DND-41 (cell line): ENCODE data around the gene KCNAB1.

Experiments used
- ATAC-seq: fragments of 200-7000 bp; cut with Tn5 transposase; 3 replicates; pipeline ENCODE4 v1.9.1; 2021; ENCODE audit warnings: low read depth; ENCODE audit not compliant: insufficient read depth
- DNase-seq: peaks from one replicate; pipeline ENCODE4 v3.0.0-alpha.2; 2020
- H2AFZ ChIP-seq: 2 replicates; pipeline ENCODE4 v1.6.0; 2012; ENCODE audit warnings: low read depth, low read length
- H3K27ac ChIP-seq: 2 replicates; pipeline ENCODE4 v1.5.1; 2012; ENCODE audit warnings: low read length, inconsistent platforms
- H3K27me3 ChIP-seq: fragments of 200-600 bp; sonication (generic); 2 replicates; pipeline ENCODE4 v1.6.0; 2012; ENCODE audit warnings: low read length, mild to moderate bottlenecking, inconsistent platforms; ENCODE audit not compliant: insufficient read depth, poor library complexity
- H3K36me3 ChIP-seq: 2 replicates; pipeline ENCODE4 v1.5.1; 2012; ENCODE audit warnings: low read length, inconsistent platforms; ENCODE audit not compliant: insufficient read depth
- H3K4me1 ChIP-seq: 2 replicates; pipeline ENCODE4 v1.5.1; 2012; ENCODE audit warnings: mild to moderate bottlenecking, low read length; ENCODE audit not compliant: insufficient read depth
- H3K4me2 ChIP-seq: 2 replicates; pipeline ENCODE4 v1.6.0; 2012; ENCODE audit warnings: mild to moderate bottlenecking, moderate library complexity, low read length, inconsistent platforms; ENCODE audit not compliant: insufficient read depth
- H3K4me3 ChIP-seq, 2 experiments: fragments of 200-600 bp in 1 of 2; shearing (Covaris generic) in 1 of 2; 2 replicates each; pipeline ENCODE4 v1.5.1; 2012 to 2016; ENCODE audit warnings: inconsistent platforms in 2 of 2, low read length in 2 of 2, mild to moderate bottlenecking in 2 of 2, low read depth in 1 of 2, moderate library complexity in 1 of 2
- H3K79me2 ChIP-seq: 2 replicates; pipeline ENCODE4 v1.6.0; 2012; ENCODE audit warnings: low read length, inconsistent platforms; ENCODE audit not compliant: insufficient read depth
- H3K9ac ChIP-seq: 2 replicates; pipeline ENCODE4 v1.6.0; 2012; ENCODE audit warnings: low read depth, mild to moderate bottlenecking, inconsistent platforms, low read length, moderate library complexity
- H3K9me3 ChIP-seq: 2 replicates; pipeline ENCODE4 v1.5.1; 2012; ENCODE audit warnings: low read length, moderate library complexity, mild to moderate bottlenecking, inconsistent platforms; ENCODE audit not compliant: insufficient read depth, severe bottlenecking
- H4K20me1 ChIP-seq: 2 replicates; pipeline ENCODE4 v1.6.0; 2012; ENCODE audit warnings: low read length; ENCODE audit not compliant: insufficient read depth
- EZH2 ChIP-seq: IDR thresholded peaks from 3 replicates; pipeline ENCODE4 v1.6.1; 2012; ENCODE audit warnings: borderline replicate concordance, low read depth, mild to moderate bottlenecking, moderate library complexity, low read length, inconsistent platforms; ENCODE audit not compliant: severe bottlenecking
- TF ChIP-seq, protein P1 (sequence below): IDR thresholded peaks from 2 replicates; pipeline ENCODE4 v1.5.1; 2012; ENCODE audit warnings: borderline replicate concordance, low read length, moderate library complexity, mild to moderate bottlenecking; ENCODE audit not compliant: poor library complexity, severe bottlenecking; ENCODE audit errors: extremely low read depth

The KCNAB1 gene

DNA sequence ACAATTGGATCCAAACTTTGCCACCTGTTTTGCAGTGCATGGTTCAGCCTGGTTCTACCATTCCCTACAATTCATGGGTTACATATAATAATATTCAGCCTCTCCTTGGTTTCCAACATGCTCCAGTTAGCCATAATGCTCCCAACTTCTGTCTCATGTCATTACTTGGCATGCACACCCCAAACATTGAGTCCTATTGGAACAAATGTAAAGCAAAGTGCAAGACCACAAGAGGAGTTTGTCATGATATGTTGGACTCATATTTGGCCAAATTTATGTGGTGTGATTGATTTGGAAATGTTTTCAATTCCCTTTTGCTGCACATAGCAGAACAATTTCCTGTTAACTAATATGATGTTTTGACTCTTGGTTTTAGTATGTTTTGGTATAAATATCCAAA lies 50.2 kb downstream of the KCNAB1 start:
- no peak overlapping the region for H3K9ac ChIP-seq
- no peak for DNase-seq

DNA sequence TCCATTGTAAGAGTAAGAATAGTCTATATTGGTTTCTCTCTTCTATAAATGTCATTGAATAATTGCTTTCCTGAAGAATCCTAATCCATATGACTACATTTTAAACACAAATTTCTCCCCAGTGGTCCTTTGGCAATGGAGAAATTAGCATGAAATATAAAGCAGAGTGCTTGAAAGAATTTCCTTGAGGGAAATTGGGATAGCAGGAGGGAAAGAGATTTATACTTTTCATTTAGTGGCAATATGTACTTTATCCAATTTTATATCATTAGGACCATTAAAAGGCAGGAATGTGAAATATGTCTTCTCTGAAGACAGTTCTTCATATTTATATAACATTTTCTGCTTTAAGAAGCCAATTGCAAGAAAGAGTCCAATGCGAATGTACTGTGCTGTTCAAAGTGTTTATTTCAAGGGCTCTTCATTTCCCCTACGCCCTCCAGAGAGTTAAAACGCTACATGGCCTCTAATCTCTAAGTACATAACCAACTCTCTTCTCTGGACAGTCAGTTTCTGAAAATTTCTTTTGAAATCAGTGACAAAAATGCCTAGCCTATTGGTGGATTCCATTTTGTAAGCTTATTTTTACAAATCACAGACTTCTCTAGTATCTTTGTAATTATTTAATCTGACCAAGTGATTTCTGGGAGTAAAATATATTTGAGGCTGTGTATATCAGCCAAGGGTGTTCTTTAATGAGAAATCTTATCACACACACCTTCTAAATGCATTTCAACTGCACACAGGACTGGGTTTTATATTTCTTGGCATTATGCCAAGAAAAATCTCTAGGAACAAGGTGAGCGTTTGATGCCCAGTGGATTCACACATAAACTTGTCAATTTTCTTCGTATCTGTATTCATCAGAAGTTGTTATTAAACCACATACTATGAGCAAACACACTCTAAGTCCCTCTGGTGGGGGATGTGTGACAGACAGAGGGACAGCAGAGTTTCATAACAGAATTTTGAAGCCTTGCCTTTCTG lies 51.2 kb downstream of the KCNAB1 start:
- Histone ChIP-seq H3K79me2 (no peaks in the 10 kb centered on the region), H2AFZ (no peak overlapping the region), H4K20me1 (no peaks in the 10 kb centered on the region), H3K4me3 (no peak overlapping the region), H3K4me2 (no peak overlapping the region), H3K27me3 (peaks cover 4% of the 10 kb centered on the region), H3K4me1 (no peaks in the 10 kb centered on the region), H3K27ac (no peak overlapping the region), H3K36me3 (no peaks in the 10 kb centered on the region), H3K9me3 (no peaks in the 10 kb centered on the region), H3K9ac (no peak overlapping the region)
- DNase-seq, result no peak
- TF ChIP-seq, protein P1, sequence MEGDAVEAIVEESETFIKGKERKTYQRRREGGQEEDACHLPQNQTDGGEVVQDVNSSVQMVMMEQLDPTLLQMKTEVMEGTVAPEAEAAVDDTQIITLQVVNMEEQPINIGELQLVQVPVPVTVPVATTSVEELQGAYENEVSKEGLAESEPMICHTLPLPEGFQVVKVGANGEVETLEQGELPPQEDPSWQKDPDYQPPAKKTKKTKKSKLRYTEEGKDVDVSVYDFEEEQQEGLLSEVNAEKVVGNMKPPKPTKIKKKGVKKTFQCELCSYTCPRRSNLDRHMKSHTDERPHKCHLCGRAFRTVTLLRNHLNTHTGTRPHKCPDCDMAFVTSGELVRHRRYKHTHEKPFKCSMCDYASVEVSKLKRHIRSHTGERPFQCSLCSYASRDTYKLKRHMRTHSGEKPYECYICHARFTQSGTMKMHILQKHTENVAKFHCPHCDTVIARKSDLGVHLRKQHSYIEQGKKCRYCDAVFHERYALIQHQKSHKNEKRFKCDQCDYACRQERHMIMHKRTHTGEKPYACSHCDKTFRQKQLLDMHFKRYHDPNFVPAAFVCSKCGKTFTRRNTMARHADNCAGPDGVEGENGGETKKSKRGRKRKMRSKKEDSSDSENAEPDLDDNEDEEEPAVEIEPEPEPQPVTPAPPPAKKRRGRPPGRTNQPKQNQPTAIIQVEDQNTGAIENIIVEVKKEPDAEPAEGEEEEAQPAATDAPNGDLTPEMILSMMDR, result no peak
- TF ChIP-seq EZH2, result no peak
- ATAC-seq, result no peak

More for the DNA sequence above, 50.2 kb downstream of the KCNAB1 start:
- H3K4me1 ChIP-seq, result no peaks in the 10 kb centered on the region
- TF ChIP-seq, protein P1, result no peak
- TF ChIP-seq EZH2, result no peak
- H3K4me3 ChIP-seq, result no peak overlapping the region
- no peak overlapping the region for H2AFZ ChIP-seq
- H4K20me1 ChIP-seq, result no peaks in the 10 kb centered on the region
- no peak overlapping the region for H3K4me2 ChIP-seq
- no peak overlapping the region for H3K27ac ChIP-seq
- H3K36me3 ChIP-seq, result no peaks in the 10 kb centered on the region
- H3K27me3 ChIP-seq, result peaks cover 4% of the 10 kb centered on the region
- no peak for ATAC-seq
- no peaks in the 10 kb centered on the region for H3K79me2 ChIP-seq
- no peaks in the 10 kb centered on the region for H3K9me3 ChIP-seq

DNA sequence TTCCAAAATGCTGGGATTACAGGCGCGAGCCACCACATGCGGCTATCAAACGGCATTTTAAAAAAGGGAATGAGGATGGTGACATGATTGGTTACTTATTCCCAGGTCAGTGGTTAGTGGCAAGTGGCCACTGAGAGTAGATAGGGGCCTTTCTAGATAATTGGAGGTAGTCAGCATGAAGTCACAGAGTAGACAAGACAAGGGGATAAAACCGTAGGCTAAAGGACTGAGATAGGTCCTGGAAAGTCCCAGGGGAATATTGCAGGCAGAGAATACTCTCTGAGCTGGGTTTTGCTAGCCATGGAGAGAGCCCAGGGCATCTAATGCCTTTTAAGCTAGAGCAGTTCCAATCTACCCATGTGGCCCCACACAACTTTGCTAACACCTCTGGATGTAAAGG lies 52.2 kb downstream of the KCNAB1 start:
- no peak overlapping the region for H3K4me2 ChIP-seq
- no peak for TF ChIP-seq EZH2
- TF ChIP-seq, protein P1, result no peak
- no peaks in the 10 kb centered on the region for H3K79me2 ChIP-seq
- H4K20me1 ChIP-seq, result no peaks in the 10 kb centered on the region
- DNase-seq (no peak), ATAC-seq (no peak)
- no peaks in the 10 kb centered on the region for H3K4me1 ChIP-seq
- H3K4me3 ChIP-seq, result no peak overlapping the region
- no peak overlapping the region for H3K9ac ChIP-seq
- H2AFZ ChIP-seq, result no peak overlapping the region
- peaks cover 4% of the 10 kb centered on the region for H3K27me3 ChIP-seq
- no peak overlapping the region for H3K27ac ChIP-seq
- no peaks in the 10 kb centered on the region for H3K9me3 ChIP-seq
- H3K36me3 ChIP-seq, result no peaks in the 10 kb centered on the region
